ENCODE results near the gene SLC22A3.
"Not testable (repeated sequence)": the region's sequence is repeated elsewhere in the genome, so short reads cannot be mapped to it uniquely, and the experiment has no call there.

SLC22A3 gene

GRCh38 chr6:160336200-160336599, 12.0 kb upstream of the SLC22A3 start:
- FAIRE-seq = no peak

- FAIRE-seq = no peak
These were observed 10.9 kb upstream of the SLC22A3 start for GRCh38 chr6:160337301-160337700.

GRCh38 chr6:160337991-160338390, 10.2 kb upstream of the SLC22A3 start:
- FAIRE-seq = no peak

GRCh38 chr6:160343144-160343543, 5.0 kb upstream of the SLC22A3 start:
- no peak for FAIRE-seq

GRCh38 chr6:160344271-160344670, 3.9 kb upstream of the SLC22A3 start:
- no peak for FAIRE-seq

GRCh38 chr6:160347259-160348222, 637 bp upstream of the SLC22A3 start:
- no peak for FAIRE-seq

GRCh38 chr6:160349020-160349441, 853 bp downstream of the SLC22A3 start:
- no peak for FAIRE-seq

GRCh38 chr6:160349814-160350350, 1.7 kb downstream of the SLC22A3 start:
- no peak for FAIRE-seq

GRCh38 chr6:160353950-160354496, 5.8 kb downstream of the SLC22A3 start:
- FAIRE-seq = no peak

GRCh38 chr6:160355001-160355400, 6.8 kb downstream of the SLC22A3 start:
- no peak for FAIRE-seq

GRCh38 chr6:160356074-160356744, 8.0 kb downstream of the SLC22A3 start:
- no peak for FAIRE-seq

- FAIRE-seq = no peak
These were observed 8.9 kb downstream of the SLC22A3 start for GRCh38 chr6:160357088-160357487.

- no peak for FAIRE-seq
These were observed 10.3 kb downstream of the SLC22A3 start for GRCh38 chr6:160358225-160359119.

GRCh38 chr6:160360955-160361354, 12.8 kb downstream of the SLC22A3 start:
- no peak for FAIRE-seq

GRCh38 chr6:160362556-160362955, 14.4 kb downstream of the SLC22A3 start:
- FAIRE-seq = no peak

GRCh38 chr6:160363016-160363996, 15.1 kb downstream of the SLC22A3 start:
- FAIRE-seq = no peak

- FAIRE-seq = no peak
These were observed 16.9 kb downstream of the SLC22A3 start for GRCh38 chr6:160365117-160365516.

GRCh38 chr6:160367798-160368547, 19.8 kb downstream of the SLC22A3 start:
- no peak for FAIRE-seq

- FAIRE-seq = no peak
These were observed 20.5 kb downstream of the SLC22A3 start for GRCh38 chr6:160368670-160369069.

- not testable (repeated sequence) for FAIRE-seq
These were observed 25.4 kb downstream of the SLC22A3 start for GRCh38 chr6:160373601-160374000.
